HG03442 (cell line): ENCODE measurements around the gene PPM1N.

ENCODE experiments used
- ATAC-seq: cut with Tn5 transposase; IDR thresholded peaks from one replicate; pipeline ENCODE4 v1.9.1; 2021; ENCODE audit warnings: mild to moderate bottlenecking, moderate library complexity; ENCODE audit not compliant: unreplicated experiment

PPM1N gene

DNA sequence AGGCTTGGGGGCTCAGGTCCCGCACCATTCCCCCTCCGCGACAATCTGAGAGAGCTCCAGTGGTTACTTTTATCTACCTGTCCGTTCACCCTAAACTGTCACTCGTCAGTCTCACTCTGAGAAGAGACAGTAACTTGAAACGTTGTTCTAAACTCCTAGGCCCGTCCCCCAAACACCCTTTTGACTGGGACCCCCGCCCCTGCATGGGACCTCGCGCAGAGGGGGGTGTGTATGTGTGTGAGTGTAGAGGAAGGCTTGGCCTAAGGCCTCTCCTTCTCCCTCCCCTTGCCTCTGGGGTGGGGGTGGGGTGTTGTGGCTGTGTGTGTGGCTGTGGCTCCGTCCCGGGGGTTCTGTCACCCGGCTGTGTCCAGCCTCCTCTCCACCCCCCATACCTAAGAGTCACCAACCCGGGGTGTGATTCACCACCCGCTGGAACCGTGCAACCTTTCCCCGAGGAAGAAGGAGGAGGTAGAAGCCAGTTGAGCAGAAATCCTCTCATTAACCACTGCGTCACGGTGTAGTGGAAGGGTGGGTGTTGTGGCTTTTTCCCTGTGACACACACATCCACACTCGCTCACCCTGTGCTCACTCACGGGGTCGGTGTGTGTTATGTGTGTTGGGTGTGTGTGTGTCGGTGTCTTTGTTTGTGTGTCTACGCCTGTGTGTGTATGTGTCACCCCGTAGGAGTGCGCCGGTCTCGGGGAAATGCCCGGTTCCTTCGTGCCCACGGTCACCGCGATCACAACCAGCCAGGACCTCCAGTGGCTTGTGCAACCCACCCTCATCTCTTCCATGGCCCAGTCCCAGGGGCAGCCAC lies 28.1 kb upstream of the PPM1N start:
- no peak for ATAC-seq

DNA sequence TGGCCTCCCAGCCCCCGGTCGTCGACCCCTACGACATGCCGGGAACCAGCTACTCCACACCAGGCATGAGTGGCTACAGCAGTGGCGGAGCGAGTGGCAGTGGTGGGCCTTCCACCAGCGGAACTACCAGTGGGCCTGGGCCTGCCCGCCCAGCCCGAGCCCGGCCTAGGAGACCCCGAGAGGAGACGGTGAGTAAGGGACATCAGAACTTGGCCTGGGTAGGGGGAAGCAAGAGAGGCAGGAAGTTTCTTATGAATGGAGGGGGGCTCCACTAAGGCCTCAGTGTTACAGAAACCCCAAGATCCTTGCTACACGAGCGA lies 27.5 kb upstream of the PPM1N start:
- ATAC-seq: no peak

DNA sequence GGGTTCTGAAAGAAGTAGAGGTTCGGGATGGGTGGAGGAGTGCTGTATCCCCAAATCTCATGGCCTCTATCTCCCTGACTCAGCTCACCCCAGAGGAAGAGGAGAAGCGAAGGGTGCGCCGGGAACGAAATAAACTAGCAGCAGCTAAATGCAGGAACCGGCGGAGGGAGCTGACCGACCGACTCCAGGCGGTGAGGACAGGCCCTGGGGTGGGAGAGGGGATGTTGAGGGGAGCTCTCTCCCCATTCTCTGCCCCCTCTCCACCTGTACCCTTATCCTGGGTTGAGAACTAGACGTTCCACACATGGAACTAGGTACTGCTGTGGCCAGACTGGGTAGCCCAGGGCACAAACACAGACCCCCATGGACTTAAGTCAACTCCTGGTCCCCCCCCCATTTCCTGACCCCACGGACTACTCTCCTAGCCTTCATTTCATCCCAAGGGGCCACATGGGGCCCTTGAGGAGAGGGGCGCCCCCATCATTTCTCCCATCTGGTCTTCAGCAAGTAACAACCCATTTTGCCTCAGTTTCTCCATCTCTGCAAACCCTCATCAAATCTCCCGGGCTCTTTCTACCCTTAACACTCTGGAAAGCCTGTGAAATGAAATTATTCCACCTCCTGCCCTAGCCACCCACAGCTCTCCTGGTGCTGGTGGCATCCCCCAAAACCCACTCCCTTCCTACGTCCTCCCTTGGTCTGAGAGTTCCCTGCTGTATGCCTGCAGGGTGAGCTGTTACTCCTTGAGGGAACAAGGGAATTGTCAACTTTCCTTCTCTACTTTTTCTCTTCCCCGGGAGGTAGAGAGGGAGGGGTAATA lies 26.9 kb upstream of the PPM1N start:
- ATAC-seq: no peak

DNA sequence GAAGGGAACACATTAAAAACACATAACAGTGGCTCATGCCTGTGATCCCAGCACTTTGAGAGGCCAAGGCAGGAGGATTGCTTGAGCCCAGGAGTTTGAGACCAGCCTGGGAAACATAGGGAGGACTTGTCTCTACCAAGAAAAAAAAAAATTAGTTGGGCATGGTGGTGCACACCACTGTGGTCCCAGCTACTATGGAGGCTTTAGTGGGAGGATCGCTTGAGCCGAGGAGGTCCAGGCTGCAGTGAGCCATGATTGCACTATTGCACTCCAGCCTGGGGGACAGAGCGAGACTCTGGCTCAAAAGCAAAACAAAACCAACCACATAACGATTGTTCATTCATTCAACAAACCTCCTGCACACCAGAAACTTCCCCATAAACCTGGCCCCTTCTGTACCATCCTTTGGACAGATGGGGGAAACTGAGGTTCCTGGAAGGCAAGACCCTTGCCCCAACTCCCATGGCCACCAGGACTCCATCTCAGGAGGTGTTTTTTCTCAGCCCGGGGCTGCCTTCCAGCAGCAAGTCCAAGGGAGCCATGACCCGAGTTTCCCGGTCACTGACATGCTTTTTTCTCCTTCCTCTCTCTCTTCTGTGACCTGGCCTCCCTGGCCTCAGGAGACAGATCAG lies 26.2 kb upstream of the PPM1N start:
- no peak for ATAC-seq

DNA sequence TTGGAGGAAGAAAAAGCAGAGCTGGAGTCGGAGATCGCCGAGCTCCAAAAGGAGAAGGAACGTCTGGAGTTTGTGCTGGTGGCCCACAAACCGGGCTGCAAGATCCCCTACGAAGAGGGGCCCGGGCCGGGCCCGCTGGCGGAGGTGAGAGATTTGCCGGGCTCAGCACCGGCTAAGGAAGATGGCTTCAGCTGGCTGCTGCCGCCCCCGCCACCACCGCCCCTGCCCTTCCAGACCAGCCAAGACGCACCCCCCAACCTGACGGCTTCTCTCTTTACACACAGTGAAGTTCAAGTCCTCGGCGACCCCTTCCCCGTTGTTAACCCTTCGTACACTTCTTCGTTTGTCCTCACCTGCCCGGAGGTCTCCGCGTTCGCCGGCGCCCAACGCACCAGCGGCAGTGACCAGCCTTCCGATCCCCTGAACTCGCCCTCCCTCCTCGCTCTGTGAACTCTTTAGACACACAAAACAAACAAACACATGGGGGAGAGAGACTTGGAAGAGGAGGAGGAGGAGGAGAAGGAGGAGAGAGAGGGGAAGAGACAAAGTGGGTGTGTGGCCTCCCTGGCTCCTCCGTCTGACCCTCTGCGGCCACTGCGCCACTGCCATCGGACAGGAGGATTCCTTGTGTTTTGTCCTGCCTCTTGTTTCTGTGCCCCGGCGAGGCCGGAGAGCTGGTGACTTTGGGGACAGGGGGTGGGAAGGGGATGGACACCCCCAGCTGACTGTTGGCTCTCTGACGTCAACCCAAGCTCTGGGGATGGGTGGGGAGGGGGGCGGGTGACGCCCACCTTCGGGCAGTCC lies 25.5 kb upstream of the PPM1N start:
- no peak for ATAC-seq

DNA sequence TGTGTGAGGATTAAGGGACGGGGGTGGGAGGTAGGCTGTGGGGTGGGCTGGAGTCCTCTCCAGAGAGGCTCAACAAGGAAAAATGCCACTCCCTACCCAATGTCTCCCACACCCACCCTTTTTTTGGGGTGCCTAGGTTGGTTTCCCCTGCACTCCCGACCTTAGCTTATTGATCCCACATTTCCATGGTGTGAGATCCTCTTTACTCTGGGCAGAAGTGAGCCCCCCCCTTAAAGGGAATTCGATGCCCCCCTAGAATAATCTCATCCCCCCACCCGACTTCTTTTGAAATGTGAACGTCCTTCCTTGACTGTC lies 24.9 kb upstream of the PPM1N start:
- no peak for ATAC-seq

DNA sequence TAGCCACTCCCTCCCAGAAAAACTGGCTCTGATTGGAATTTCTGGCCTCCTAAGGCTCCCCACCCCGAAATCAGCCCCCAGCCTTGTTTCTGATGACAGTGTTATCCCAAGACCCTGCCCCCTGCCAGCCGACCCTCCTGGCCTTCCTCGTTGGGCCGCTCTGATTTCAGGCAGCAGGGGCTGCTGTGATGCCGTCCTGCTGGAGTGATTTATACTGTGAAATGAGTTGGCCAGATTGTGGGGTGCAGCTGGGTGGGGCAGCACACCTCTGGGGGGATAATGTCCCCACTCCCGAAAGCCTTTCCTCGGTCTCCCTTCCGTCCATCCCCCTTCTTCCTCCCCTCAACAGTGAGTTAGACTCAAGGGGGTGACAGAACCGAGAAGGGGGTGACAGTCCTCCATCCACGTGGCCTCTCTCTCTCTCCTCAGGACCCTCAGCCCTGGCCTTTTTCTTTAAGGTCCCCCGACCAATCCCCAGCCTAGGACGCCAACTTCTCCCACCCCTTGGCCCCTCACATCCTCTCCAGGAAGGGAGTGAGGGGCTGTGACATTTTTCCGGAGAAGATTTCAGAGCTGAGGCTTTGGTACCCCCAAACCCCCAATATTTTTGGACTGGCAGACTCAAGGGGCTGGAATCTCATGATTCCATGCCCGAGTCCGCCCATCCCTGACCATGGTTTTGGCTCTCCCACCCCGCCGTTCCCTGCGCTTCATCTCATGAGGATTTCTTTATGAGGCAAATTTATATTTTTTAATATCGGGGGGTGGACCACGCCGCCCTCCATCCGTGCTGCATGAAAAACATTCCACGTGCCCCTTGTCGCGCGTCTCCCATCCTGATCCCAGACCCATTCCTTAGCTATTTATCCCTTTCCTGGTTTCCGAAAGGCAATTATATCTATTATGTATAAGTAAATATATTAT lies 24.3 kb upstream of the PPM1N start:
- ATAC-seq: no peak

DNA sequence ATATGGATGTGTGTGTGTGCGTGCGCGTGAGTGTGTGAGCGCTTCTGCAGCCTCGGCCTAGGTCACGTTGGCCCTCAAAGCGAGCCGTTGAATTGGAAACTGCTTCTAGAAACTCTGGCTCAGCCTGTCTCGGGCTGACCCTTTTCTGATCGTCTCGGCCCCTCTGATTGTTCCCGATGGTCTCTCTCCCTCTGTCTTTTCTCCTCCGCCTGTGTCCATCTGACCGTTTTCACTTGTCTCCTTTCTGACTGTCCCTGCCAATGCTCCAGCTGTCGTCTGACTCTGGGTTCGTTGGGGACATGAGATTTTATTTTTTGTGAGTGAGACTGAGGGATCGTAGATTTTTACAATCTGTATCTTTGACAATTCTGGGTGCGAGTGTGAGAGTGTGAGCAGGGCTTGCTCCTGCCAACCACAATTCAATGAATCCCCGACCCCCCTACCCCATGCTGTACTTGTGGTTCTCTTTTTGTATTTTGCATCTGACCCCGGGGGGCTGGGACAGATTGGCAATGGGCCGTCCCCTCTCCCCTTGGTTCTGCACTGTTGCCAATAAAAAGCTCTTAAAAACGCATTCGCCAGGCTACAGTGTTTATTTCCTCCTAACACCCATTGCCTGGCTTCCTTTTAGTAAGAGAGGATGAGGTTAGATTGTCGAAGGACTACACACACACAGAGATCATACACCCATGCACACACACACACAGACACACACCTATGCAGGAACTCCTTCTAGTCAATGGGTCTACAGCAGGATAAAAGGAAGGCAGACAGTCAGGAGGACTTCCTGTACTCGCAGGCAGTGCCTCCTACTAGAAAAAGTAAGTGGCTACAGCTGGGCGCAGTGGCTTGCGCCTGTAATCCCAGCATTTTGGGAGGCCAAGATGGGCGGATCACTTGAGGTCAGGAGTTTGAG lies 23.4 kb upstream of the PPM1N start:
- ATAC-seq: no peak

DNA sequence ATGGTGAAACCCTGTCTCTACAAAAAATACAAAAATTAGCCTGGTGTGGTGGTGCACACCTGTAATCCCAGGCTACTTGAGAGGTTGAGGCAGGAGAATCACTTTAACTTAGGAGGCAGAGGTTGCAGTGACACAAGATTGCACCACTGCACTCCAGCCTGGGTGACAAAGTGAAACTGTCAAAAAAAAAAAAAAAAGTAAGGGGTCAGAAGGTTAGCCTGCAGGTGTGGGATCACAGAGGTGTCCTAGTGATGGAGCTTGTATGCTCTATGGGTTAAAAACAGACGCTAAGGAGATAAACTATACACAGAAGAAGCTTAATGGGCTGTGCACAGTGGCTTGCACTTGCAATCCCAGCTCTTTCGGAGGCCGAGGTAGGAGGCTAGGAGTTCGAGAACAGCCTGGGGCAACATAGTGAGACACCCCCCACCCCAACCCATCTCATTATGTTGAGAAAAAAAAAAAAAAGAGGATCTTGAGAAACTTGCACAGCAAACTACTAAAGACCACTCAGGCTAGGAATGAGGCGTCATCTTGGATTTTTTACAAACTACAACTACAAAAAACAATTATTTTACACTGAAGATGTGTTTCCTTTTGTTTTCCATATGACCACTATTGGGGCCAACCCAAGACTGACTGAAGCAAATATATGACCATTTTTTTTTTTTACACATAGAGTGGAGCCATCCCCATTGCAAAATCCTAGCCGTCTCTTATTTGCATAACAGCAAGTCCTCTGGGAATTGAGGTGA lies 22.5 kb upstream of the PPM1N start:
- no peak for ATAC-seq

DNA sequence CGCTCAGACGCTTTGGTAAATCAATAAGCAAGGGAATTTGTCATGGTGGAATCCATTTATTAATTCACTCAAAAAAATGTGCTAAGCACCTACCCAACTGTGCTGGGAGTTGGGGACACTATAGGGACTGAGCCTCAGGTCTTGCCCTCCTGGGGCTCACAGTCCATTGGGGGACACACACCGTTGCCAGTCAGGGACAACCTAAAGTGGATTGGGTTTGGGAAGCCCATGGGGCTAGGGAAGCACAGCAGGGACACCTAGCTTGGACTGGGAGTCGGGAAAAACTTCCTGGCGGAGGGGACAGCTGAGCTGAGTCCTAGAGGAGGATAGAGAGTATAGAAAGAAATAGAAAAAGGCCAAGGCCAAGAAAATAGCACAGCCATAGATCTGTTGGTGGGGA lies 21.9 kb upstream of the PPM1N start:
- no peak for ATAC-seq

DNA sequence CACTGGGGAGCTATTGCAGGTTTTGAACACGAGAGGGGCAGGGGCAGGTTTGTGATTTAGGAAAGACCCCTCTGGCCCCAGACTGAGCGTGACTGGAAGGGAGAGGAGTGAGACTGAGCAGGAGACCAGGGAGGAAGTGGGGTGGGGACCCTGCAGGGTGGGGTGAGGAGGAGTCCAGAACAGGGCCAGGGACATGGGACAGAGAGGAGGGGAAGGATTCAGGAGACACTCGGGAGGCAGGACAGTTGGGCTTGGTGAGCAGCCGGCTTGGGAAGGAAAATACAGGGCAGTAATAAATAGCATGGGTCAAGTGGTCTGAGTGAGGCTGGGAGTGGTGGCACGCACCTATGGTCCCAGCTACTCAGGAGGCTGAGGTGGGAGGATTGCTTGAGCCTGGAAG lies 21.1 kb upstream of the PPM1N start:
- ATAC-seq: no peak

DNA sequence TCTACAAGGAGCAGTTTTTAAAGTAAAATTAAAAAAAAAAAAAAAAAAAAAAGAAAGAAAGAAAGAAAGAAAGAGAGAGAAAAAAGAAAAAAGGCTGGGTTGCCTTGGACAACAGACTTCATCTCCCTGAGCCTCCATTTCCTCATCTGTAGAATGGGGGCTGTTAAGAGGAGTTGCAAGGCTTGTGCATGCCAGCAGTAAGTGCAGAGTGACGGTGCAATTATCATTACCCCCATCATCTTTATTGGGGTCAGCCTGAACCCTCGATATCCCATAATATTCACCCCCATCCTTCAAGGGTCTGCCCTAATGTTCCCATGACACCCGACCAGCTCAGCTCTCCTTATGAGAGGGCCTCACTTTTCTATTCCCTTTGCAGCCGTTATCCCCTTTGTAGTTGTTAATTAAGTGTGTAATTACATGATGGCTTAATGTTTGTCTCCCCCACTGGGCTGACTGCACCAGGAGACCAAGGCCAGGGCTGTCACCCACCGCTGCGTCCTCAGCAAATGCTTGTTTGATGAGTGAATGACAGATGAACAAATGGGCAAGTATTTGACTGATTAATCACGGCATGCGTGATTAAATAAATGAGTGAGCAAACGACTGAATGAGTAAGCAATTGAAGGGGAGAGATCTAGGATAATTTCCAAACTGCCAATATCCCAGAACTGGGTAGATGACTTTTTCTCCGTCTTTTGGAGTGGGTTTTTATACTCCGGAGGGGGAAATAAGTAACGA lies 20.4 kb upstream of the PPM1N start:
- ATAC-seq: no peak

DNA sequence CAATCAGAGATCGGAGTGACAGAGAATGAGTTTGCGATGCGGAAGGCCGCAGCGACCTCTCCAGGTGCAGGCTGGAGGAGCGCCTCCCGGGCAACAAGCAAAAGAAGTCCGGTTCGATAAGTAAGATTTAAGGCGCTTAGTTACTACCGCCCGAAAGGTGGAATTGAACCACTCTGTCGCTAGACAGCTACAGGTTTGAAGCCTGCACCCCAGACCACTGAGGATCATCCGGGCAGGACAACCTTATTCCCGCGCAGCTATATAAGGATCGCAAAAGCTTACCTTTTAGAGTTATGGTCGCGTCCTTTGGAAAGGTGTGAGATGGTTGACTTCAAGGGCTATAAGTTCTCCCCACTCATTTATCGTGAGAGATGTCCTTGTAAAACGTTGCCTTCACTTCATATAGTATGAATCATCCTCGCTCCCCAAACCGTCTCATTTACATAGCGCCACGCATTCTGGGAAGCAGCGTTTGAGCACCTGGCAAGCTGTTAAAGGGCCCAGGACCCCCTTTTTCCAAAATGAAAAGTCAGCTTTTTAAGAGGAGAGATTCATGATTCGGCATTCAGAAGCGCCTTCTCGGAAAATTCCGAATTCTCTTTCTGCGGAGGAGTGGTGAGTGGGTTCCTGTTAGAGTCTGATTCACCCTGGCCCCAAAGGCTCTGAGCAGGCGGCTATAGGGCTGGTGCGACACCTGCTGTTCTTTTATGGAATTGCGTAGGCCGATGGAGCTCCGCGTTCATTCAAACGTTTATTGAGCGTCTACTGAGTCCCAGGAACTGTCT lies 19.6 kb upstream of the PPM1N start:
- peak; percentile 74 for ATAC-seq

DNA sequence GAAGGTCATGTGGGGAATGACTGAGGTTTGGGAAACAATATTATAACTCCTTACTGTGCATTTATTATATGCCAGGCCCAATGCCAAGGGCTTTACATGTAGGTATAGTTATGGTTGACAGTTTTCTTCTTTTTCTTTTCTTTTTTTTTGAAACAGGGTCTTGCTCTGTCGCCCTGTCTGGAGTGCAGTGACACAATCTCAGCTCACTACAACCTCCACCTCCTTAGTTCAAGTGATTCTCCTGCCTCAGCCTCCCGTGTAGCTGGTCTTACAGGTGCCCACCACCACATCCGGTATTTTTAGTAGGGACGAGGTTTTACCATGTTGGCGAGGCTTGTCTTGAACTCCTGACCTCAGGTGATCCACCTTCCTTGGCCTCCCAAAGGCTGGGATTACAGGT lies 15.2 kb upstream of the PPM1N start:
- ATAC-seq: no peak

DNA sequence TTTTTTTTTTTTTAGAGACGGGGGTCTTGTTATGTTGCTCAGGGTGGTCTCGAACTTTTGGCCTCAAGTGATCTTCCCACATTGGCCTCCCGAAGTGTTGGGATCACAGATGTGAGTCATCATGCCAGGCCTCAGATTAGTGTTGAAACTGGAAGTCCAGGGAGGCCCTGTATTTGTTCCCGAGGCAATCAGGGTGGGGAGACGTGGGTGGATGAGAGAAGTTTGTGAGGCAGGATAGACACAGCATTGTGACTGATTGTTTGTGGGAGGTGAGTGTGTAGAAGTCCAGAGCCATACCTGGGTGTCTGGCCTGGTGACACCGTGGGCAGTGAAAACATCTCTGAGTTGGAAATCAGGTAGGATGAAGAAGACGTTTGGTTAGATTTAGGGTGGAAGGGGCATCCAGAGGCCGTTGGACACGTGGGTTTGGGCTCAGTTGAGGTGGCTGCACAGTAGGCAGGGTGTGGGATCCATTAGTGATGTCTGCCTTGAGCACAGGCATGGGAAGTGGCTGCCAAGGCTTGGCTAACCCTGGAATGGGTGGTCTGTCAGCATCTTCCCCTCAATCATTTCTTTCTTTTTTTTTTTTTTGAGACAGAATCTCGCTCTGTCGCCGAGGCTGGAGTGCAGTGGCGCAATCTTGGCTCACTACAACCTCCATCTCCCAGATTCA lies 13.8 kb upstream of the PPM1N start:
- no peak for ATAC-seq

DNA sequence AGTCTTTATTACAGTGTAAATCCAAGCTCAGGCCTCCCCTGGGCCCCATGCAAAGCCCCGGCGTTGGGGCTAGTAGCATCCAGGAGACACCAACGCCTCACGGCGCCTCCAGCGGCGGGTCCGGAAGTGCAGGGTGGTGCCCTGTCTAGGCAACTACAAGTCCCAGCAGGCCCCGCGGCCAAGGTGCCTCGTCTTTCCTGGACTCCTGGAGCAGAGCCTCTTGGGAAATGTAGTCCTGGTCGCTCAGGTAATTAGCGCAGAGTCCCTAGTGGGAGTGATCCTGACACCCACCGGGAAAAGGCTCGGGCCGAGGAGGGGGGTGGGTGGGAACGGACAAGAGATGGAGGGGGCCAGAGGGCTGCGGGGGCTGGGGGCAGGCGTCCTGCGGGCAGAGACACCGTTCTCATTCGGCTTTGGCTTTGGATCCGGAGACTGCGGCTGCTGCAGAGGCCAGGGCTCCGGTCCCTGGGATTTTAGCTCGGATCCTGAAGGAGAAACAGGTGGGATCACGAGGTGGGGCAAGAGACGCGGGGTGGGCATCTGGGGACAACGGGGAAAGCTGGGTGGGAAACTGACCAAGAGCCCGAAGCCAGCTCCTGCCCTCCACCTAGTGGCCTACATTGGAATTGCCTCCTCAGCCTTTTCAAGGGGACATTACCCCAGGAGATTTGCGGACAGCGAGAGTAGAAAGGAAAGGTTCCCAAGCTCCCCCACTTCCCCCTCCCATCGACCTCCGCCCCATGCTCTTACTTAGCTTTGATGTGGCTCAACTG lies 12.8 kb upstream of the PPM1N start:
- peak; percentile 93 for ATAC-seq
